ENCODE data around the gene TTC39B.
"Not testable (repeated sequence)": the region's sequence is repeated elsewhere in the genome, so short reads cannot be mapped to it uniquely, and the experiment has no call there.

TTC39B gene

GRCh38 chr9:15238646-15239045 lies 68.4 kb downstream of the TTC39B start:
- no peak overlapping the region for H3K4me3 ChIP-seq
- peak overlapping the region in 1 of 21 experiments; percentile 16 for H3K27ac ChIP-seq

GRCh38 chr9:15235658-15236057 lies 71.4 kb downstream of the TTC39B start:
- no peak overlapping the region for H3K4me3 ChIP-seq
- H3K27ac ChIP-seq, result no peak overlapping the region

- not testable (repeated sequence) for H3K4me3 ChIP-seq, H3K27ac ChIP-seq
Observed at GRCh38 chr9:15233941-15234490, 73.0 kb downstream of the TTC39B start.

GRCh38 chr9:15232706-15233280 lies 74.2 kb downstream of the TTC39B start:
- not testable (repeated sequence) for H3K27ac ChIP-seq, H3K4me3 ChIP-seq

- H3K27ac ChIP-seq, result no peak overlapping the region
- H3K4me3 ChIP-seq, result no peak overlapping the region
Observed at GRCh38 chr9:15231788-15232635, 75.0 kb downstream of the TTC39B start.

- Histone ChIP-seq H3K27ac (no peak overlapping the region), H3K4me3 (no peak overlapping the region)
Observed at GRCh38 chr9:15229409-15229808, 77.6 kb downstream of the TTC39B start.

GRCh38 chr9:15227491-15227890 lies 79.5 kb downstream of the TTC39B start:
- Histone ChIP-seq H3K4me3 (no peak overlapping the region), H3K27ac (no peak overlapping the region)

GRCh38 chr9:15225564-15226126 lies 81.4 kb downstream of the TTC39B start:
- Histone ChIP-seq H3K27ac (no peak overlapping the region), H3K4me3 (no peak overlapping the region)

- peak overlapping the region in 13 of 21 experiments; percentile 4 to 72 (median 47) for H3K27ac ChIP-seq
- no peak overlapping the region for H3K4me3 ChIP-seq
Observed at GRCh38 chr9:15222313-15222712, 84.7 kb downstream of the TTC39B start.

- Histone ChIP-seq H3K27ac (peak overlapping the region in 14 of 21 experiments; percentile 20 to 74 (median 64)), H3K4me3 (no peak overlapping the region)
Observed at GRCh38 chr9:15221746-15222145, 85.3 kb downstream of the TTC39B start.

GRCh38 chr9:15220658-15221318 lies 86.2 kb downstream of the TTC39B start:
- H3K27ac ChIP-seq, result peak overlapping the region in 11 of 21 experiments; percentile 1 to 74 (median 58)
- no peak overlapping the region for H3K4me3 ChIP-seq

GRCh38 chr9:15219546-15219945 lies 87.5 kb downstream of the TTC39B start:
- H3K4me3 ChIP-seq, result no peak overlapping the region

GRCh38 chr9:15218994-15219393 lies 88.0 kb downstream of the TTC39B start:
- Histone ChIP-seq H3K27ac (peak overlapping the region in 1 of 21 experiments; percentile 9), H3K4me3 (no peak overlapping the region)

More at GRCh38 chr9:15219546-15219945, 87.5 kb downstream of the TTC39B start:
- H3K27ac ChIP-seq, result peak overlapping the region in 4 of 21 experiments; percentile 9 to 74 (median 30)

- Histone ChIP-seq H3K27ac (peak overlapping the region in 5 of 21 experiments; percentile 5 to 43 (median 33)), H3K4me3 (no peak overlapping the region)
Observed at GRCh38 chr9:15213249-15213648, 93.8 kb downstream of the TTC39B start.

GRCh38 chr9:15211815-15212495 lies 95.1 kb downstream of the TTC39B start:
- Histone ChIP-seq H3K27ac (peak overlapping the region in 7 of 21 experiments; percentile 18 to 43 (median 28)), H3K4me3 (no peak overlapping the region)

GRCh38 chr9:15211160-15211814 lies 95.7 kb downstream of the TTC39B start:
- Histone ChIP-seq H3K27ac (peak overlapping the region in 5 of 21 experiments; percentile 3 to 38 (median 26)), H3K4me3 (no peak overlapping the region)

- no peak overlapping the region for H3K27ac ChIP-seq
- no peak overlapping the region for H3K4me3 ChIP-seq
Observed at GRCh38 chr9:15206903-15207696, 99.9 kb downstream of the TTC39B start.
